Lung (tissue), 12 donors: ENCODE data around the gene CALD1. TPM values are rescaled to one million over a fixed set of nuclear protein-coding genes. Genes with fewer than 3 reads are reported as not detected.

Experiments
- ATAC-seq: fragments of 200-7000 bp; cut with Tn5 transposase; one replicate; pipeline ENCODE4 v1.9.1; 2020; ENCODE audit warnings: moderate number of reproducible peaks; ENCODE audit not compliant: insufficient read depth, low FRiP score
- DNase-seq, 3 donors: peaks; one replicate each; pipeline ENCODE4 v3.0.0-alpha.2; 2013 to 2017
- H3K27ac ChIP-seq, 2 donors: one replicate each; pipeline ENCODE4 v1.5.1; 2013; ENCODE audit warnings: mild to moderate bottlenecking in 2 of 2, moderate library complexity in 2 of 2, control low read depth in 1 of 2, inconsistent platforms in 1 of 2, low read depth in 1 of 2, low read length in 1 of 2
- H3K27me3 ChIP-seq, 3 donors: one replicate each; pipeline ENCODE4 v1.5.1; 2013; ENCODE audit warnings: low read length in 2 of 3; ENCODE audit not compliant: control insufficient read depth in 3 of 3, insufficient read depth in 3 of 3
- H3K36me3 ChIP-seq, 4 donors: one replicate each; pipeline ENCODE4 v1.5.1; 2013; ENCODE audit warnings: low read length in 4 of 4, mild to moderate bottlenecking in 1 of 4, moderate library complexity in 1 of 4; ENCODE audit not compliant: control insufficient read depth in 4 of 4, insufficient read depth in 4 of 4
- H3K4me1 ChIP-seq, 5 donors: one replicate each; pipeline ENCODE4 v1.5.1; 2013; ENCODE audit warnings: low read length in 5 of 5, mild to moderate bottlenecking in 2 of 5, moderate library complexity in 1 of 5; ENCODE audit not compliant: control insufficient read depth in 5 of 5, insufficient read depth in 5 of 5
- H3K4me3 ChIP-seq: one replicate; pipeline ENCODE4 v1.5.1; 2013; ENCODE audit warnings: mild to moderate bottlenecking, control low read depth, moderate library complexity
- H3K9ac ChIP-seq, 2 donors: one replicate each; pipeline ENCODE4 v1.5.1; 2013; ENCODE audit warnings: low read length in 2 of 2, control low read depth in 1 of 2; ENCODE audit not compliant: insufficient read depth in 1 of 2
- H3K9me3 ChIP-seq, 4 donors: one replicate each; pipeline ENCODE4 v1.5.1; 2013; ENCODE audit warnings: low read length in 3 of 4, mild to moderate bottlenecking in 1 of 4, moderate library complexity in 1 of 4; ENCODE audit not compliant: control insufficient read depth in 4 of 4, insufficient read depth in 3 of 4
- CTCF ChIP-seq: IDR thresholded peaks from 2 replicates; pipeline ENCODE4 v1.5.1; 2012; ENCODE audit warnings: mild to moderate bottlenecking; ENCODE audit errors: control extremely low read depth, extremely low read depth
- WGBS, 2 donors: extraction: QIAGEN DNeasy Blood & Tissue Kit; methylation state at CpG; one replicate each; pipeline ENCODE4 v1.1.7; 2013; 5-methylcytosine and 5-hydroxymethylcytosine counted together
- polyA plus RNA-seq, 2 donors: library from polyadenylated mRNA; stranded (reverse); fragments of 200-250 nt; gene quantifications; one replicate each; pipeline ENCODE4 v1.2.1, GENCODE V29; 2013
- total RNA-seq, 2 donors: library from RNA; depleted of rRNA in 1 of 2; stranded (reverse); fragments of >200 nt in 1 of 2; gene quantifications; one replicate each; pipeline ENCODE4 v1.2.1, GENCODE V29; 2014 to 2021
- donor health status: control.
- donor health status: control.
- donor health status: Bipolar disorder and iron deficiency.
- donor health status: healthy.
- donor health status: DM: yes; HTN: yes; CAD: no.

CALD1 gene
- total and polyA plus RNA-seq, 4 donors, result 56.4 to 173 (median 92.0) TPM

- H3K36me3 ChIP-seq, result peaks cover 4 to 14% (median 8%) of the 10 kb centered on the region in 4 donors
Measured at GRCh38 chr7:134997214-134997885, 217.9 kb downstream of the CALD1 start.

GRCh38 chr7:134999136-134999535 is 219.7 kb downstream of the CALD1 start:
- Histone ChIP-seq H3K27ac (no peak overlapping the region), H3K27me3 (no peaks in the 10 kb centered on the region), H3K4me3 (no peak overlapping the region), H3K9ac (no peak overlapping the region), H3K4me1 (peaks cover 0 to 16% (median 0%) of the 10 kb centered on the region in 5 donors), H3K9me3 (peaks cover 0 to 4% (median 0%) of the 10 kb centered on the region in 4 donors), H3K36me3 (peaks cover 4 to 14% (median 6%) of the 10 kb centered on the region in 4 donors)
- TF ChIP-seq CTCF, result no peak
- DNase-seq (no peak), ATAC-seq (no peak)
- WGBS, 2 donors, result 99 to 100% methylated on average over 3 of the region's 3 CpGs

More at GRCh38 chr7:134997214-134997885, 217.9 kb downstream of the CALD1 start:
- no peaks in the 10 kb centered on the region for H3K27me3 ChIP-seq
- no peak overlapping the region for H3K27ac ChIP-seq
- peaks cover 0 to 16% (median 0%) of the 10 kb centered on the region in 5 donors for H3K4me1 ChIP-seq
- no peak overlapping the region for H3K4me3 ChIP-seq
- 99% methylated on average over 3 of the region's 3 CpGs for WGBS, 2 donors
- H3K9me3 ChIP-seq, result peaks cover 0 to 4% (median 0%) of the 10 kb centered on the region in 4 donors
- H3K9ac ChIP-seq, result no peak overlapping the region
- TF ChIP-seq CTCF, result no peak
- no peak for ATAC-seq
- DNase-seq, result no peak

GRCh38 chr7:135001390-135002165 is 222.1 kb downstream of the CALD1 start:
- Histone ChIP-seq H3K36me3 (peaks cover 0 to 5% (median 1%) of the 10 kb centered on the region in 4 donors), H3K27me3 (no peaks in the 10 kb centered on the region), H3K4me1 (peaks cover 0 to 2% (median 0%) of the 10 kb centered on the region in 5 donors), H3K9me3 (peaks cover 0 to 4% (median 0%) of the 10 kb centered on the region in 4 donors), H3K9ac (no peak overlapping the region), H3K4me3 (no peak overlapping the region), H3K27ac (no peak overlapping the region)
- DNase-seq, result no peak
- ATAC-seq, result no peak
- WGBS, 2 donors, result 86% methylated on average over 1 of the region's 1 CpG
- TF ChIP-seq CTCF, result no peak
